Measurements from ENCODE around the gene NFIA.

GRCh38 chr1:61289232-61290098 lies 207.1 kb downstream of the NFIA start:
- TF ChIP-seq CTCF (IDR thresholded peaks at IDR 0.05) (no peak), POLR2A (IDR thresholded peaks at IDR 0.05) (no peak)
